Neural crest cell (in vitro differentiated cells): ENCODE data around the gene RNF144A. TPM values are rescaled to one million over a fixed set of nuclear protein-coding genes. Genes with fewer than 3 reads are reported as not detected.

Experiments used
- DNase-seq: peaks from one replicate; pipeline ENCODE4 v3.0.0; 2021; ENCODE audit warnings: low read depth, mixed read lengths, low spot score
- H3K27ac Mint-ChIP-seq: one replicate; pipeline ENCODE4 v1.8.0; 2021; ENCODE audit warnings: mild to moderate bottlenecking, mixed read lengths; ENCODE audit not compliant: unreplicated experiment
- H3K27me3 Mint-ChIP-seq: 2 replicates; pipeline ENCODE4 v1.8.0; 2021; ENCODE audit warnings: low read depth, mild to moderate bottlenecking, mixed read lengths
- H3K36me3 Mint-ChIP-seq: 2 replicates; pipeline ENCODE4 v1.8.0; 2021; ENCODE audit warnings: low read depth, mild to moderate bottlenecking, mixed read lengths
- H3K4me1 Mint-ChIP-seq: 2 replicates; pipeline ENCODE4 v1.8.0; 2021; ENCODE audit warnings: mixed read lengths
- H3K4me3 Mint-ChIP-seq: one replicate; pipeline ENCODE4 v1.8.0; 2021; ENCODE audit warnings: mild to moderate bottlenecking, mixed read lengths
- H3K9me3 Mint-ChIP-seq: 2 replicates; pipeline ENCODE4 v1.8.0; 2021; ENCODE audit warnings: mixed read lengths
- total RNA-seq: library from RNA; stranded (reverse); gene quantifications from 2 replicates; pipeline ENCODE4 v1.2.1, GENCODE V29; 2021
- TF ChIP-seq, protein P1 (sequence below): fragments of 200-600 bp; sonication (generic); conservative IDR thresholded peaks from 2 replicates; pipeline ENCODE4 v1.5.0; 2021; ENCODE audit warnings: antibody characterized with exemption, mild to moderate bottlenecking

Gene RNF144A
- total RNA-seq, 1 donor from 2014 or later: 49.6 TPM

DNA sequence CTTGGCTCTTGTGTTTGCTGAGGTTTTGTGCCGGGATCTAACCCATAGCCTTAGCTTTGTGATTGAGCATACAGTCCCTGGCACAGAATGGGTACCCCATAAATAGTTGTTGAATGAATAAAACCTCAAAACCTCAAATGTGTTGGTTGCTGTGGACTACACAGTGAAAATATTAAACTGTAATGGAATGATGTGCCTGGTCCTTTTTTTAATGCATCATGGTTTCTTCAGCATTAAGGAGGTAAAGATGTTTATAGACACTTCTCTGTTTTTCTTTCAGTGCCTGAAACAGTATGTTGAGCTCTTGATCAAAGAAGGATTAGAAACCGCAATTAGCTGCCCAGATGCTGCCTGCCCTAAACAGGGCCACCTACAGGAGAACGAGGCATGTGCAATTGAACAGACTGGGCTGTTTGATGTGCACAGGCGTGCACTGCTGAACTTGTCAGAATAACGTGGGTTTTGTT, 97.0 kb downstream of the RNF144A start:
- TF ChIP-seq, protein P1, sequence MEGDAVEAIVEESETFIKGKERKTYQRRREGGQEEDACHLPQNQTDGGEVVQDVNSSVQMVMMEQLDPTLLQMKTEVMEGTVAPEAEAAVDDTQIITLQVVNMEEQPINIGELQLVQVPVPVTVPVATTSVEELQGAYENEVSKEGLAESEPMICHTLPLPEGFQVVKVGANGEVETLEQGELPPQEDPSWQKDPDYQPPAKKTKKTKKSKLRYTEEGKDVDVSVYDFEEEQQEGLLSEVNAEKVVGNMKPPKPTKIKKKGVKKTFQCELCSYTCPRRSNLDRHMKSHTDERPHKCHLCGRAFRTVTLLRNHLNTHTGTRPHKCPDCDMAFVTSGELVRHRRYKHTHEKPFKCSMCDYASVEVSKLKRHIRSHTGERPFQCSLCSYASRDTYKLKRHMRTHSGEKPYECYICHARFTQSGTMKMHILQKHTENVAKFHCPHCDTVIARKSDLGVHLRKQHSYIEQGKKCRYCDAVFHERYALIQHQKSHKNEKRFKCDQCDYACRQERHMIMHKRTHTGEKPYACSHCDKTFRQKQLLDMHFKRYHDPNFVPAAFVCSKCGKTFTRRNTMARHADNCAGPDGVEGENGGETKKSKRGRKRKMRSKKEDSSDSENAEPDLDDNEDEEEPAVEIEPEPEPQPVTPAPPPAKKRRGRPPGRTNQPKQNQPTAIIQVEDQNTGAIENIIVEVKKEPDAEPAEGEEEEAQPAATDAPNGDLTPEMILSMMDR: peak; percentile 60
- Mint-ChIP-seq H3K4me3 (no peak overlapping the region), H3K27ac (no peak overlapping the region), H3K9me3 (no peaks in the 10 kb centered on the region), H3K36me3 (peaks cover 2% of the 10 kb centered on the region), H3K4me1 (peaks cover 68% of the 10 kb centered on the region), H3K27me3 (no peaks in the 10 kb centered on the region)
- DNase-seq: no peak

DNA sequence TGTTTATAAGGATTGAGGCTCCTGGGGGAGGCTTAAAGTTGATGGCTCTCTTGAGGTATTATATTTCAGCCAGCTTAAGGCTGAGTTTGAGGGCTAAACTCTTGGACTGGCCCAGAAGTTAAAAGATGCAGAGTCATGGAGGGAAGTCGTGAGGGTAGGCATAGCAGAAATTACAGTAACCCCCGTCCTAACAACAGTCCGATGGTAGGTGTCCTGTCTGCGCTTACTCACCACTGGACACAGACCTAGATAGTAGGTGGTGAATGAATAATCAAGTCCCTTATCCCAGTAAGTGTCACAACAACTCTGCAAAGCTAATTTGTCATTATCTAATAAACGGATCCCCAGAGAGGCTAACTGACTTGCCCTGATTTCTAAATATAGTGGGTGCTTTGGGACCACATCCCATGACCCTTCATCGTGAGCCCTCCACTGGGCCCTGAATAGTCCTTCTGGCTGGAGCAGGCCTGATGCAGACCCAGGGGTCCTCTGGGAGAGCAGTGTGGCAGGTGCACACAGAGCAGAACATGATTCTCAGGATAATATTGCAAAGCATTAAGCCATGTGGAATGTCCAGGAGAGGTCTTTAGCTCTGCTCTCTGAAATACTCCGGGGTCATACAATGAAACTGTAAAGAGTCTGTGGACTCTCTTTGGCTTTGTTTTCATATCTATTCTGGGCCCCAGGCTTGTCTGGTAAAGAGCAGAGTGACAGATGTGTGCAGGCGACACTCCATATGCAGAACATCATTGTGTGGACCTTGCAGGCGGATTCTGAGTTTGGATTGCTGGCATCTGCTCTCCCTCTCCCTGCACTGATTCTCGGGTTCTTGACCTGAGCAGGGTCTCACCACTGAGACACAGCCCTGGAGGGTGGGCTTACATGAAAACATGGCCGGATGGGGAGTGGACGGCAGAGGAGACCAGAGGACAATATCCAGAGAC, 98.1 kb downstream of the RNF144A start:
- Mint-ChIP-seq H3K27me3 (no peaks in the 10 kb centered on the region), H3K27ac (peak overlapping the region; percentile 48), H3K36me3 (peaks cover 5% of the 10 kb centered on the region), H3K9me3 (no peaks in the 10 kb centered on the region), H3K4me1 (peaks cover 67% of the 10 kb centered on the region), H3K4me3 (no peak overlapping the region)
- no peak for DNase-seq
- TF ChIP-seq, protein P1: no peak

DNA sequence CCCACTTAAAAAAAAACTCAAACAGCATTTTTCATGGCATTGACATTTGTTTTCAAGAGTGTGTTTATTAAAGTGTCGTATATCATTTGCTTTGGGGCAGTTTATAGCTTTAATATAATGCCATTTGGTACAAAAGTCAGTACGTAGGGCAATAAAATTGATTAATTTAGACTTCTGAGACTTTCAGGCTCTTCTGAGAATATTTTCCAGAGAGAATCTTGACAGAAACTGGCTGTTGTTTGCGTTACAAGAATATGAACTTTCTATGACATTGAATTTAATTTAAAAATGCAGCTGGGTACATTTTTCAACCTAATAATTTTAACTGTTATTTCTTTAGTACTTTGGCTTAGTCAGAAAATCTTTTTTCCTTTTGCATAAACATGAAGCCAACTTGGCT, 98.9 kb downstream of the RNF144A start:
- DNase-seq: no peak
- TF ChIP-seq, protein P1: no peak
- no peaks in the 10 kb centered on the region for H3K9me3 Mint-ChIP-seq
- no peaks in the 10 kb centered on the region for H3K27me3 Mint-ChIP-seq
- H3K36me3 Mint-ChIP-seq: peaks cover 9% of the 10 kb centered on the region
- no peak overlapping the region for H3K4me3 Mint-ChIP-seq
- H3K4me1 Mint-ChIP-seq: peaks cover 60% of the 10 kb centered on the region
- H3K27ac Mint-ChIP-seq: no peak overlapping the region

DNA sequence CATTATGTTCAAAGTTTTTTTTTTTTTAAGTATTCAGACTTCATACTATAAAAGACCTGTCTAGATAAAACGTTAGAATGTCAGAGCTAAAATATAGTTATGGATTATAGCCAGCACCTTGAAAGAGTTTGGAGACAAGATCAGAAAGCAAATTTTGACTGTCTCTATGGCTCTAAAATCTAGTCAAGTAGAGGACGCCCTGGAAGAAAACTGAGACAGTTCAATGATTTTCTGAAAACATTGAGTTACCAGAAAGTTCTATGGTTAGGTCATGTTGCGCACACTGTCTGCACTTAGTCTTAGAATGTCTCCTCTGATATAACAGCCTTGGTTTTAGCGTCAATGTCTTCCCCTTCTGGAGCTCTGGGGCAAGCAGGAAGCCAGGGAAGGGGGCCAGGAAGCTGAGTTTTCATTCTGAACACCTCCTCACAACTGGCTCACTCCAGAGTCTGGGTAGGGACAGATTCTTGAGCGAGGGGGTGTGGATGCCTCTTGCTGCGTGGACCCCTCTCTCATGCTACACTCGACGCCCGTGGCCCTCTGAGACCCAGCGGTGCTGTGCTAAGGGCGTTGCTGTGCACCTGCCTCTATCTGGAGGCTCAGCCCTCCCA, 99.5 kb downstream of the RNF144A start:
- no peak overlapping the region for H3K4me3 Mint-ChIP-seq
- no peak overlapping the region for H3K27ac Mint-ChIP-seq
- DNase-seq: no peak
- H3K36me3 Mint-ChIP-seq: peaks cover 12% of the 10 kb centered on the region
- H3K9me3 Mint-ChIP-seq: no peaks in the 10 kb centered on the region
- TF ChIP-seq, protein P1: no peak
- no peaks in the 10 kb centered on the region for H3K27me3 Mint-ChIP-seq
- H3K4me1 Mint-ChIP-seq: peaks cover 55% of the 10 kb centered on the region

DNA sequence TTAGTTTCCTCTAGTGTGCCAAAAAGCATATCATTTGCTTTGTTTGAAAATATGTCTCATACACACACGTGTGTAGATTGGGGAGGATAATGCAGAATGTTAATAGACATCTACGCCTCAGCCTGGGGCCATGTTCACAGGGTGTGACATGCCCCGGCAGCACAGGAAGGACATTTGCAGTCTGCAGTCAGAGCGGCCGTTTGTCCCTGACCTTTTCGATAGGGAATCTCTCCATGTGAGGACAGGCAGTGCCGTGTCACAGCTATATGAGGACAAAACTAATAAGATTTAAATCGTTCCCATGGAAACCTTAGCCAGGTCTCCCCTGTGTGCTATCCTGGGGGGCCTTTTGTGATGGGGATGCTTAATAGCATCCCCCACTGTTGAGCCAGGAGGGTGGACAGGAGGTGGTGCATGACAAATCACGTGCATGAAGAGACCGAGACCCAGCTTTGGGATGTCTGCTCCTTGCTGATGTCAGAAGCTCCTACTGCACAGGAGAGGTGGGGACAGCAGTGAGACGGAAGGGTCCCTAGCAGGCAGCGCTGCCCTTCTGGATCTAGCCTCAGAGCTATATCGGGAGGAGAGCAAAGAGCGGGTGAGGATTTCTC, 100.6 kb downstream of the RNF144A start:
- Mint-ChIP-seq H3K27me3 (no peaks in the 10 kb centered on the region), H3K4me1 (peaks cover 46% of the 10 kb centered on the region), H3K9me3 (no peaks in the 10 kb centered on the region), H3K36me3 (peaks cover 12% of the 10 kb centered on the region), H3K4me3 (peak overlapping the region; percentile 59), H3K27ac (peak overlapping the region; percentile 23)
- no peak for DNase-seq
- TF ChIP-seq, protein P1: no peak
